GM19452 (cell line): Measurements from ENCODE around the gene ABR.
"Not testable (repeated sequence)": the region's sequence is repeated elsewhere in the genome, so short reads cannot be mapped to it uniquely, and the experiment has no call there.

Experiments used
- ATAC-seq: cut with Tn5 transposase; IDR thresholded peaks from one replicate; pipeline ENCODE4 v1.9.1; 2021; ENCODE audit not compliant: unreplicated experiment

Gene ABR

DNA sequence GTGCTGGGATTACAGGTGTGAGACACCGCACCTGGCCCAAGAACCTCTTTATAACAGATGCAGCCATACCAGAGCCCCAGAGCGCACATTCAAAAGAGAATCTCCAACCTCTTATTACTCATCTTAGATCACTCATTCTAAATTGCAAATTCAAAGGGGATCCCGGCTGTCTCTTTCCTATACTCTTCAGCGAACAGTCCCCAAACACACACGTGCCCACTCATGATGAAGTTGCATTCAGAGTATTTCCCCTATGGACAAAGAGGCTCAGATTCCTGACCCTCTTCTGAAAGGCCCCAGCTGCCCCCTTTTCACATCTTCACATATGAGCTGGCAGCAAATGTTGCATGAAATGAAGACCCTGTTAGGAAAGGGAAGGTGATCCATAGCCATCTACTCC lies 22.5 kb upstream of the ABR start:
- ATAC-seq = no peak

DNA sequence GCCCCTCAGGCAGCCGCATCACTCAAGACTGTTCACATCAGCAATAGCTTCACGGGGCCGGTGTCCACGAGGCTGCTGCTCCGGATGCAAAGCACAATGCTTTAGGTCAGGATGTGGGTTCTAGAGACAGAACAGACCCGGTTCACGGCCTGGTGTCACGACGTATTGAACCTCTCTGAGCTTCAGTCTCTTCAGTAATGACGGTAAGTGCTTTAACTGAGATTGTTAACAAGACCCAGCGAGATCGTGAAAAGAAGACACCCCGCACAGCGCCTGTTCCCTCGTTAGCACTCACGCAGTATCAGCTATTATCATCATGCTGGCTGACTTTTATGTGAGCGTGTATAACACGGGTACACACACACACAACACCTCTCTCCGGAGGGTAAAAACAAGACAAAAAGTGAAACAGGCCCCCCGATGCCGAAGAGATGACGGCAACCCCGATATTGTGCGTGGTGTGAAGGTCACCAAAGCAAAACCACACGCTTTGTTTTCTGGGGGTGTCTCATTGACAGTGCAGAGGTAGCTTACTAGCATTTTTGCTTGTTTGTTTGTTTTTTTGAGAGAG lies 21.4 kb upstream of the ABR start:
- no peak for ATAC-seq

GRCh38 chr17:1199271-1199743 lies 19.5 kb upstream of the ABR start:
- ATAC-seq = not testable (repeated sequence)

GRCh38 chr17:1197781-1198490 lies 18.2 kb upstream of the ABR start:
- peak; percentile 59 for ATAC-seq

DNA sequence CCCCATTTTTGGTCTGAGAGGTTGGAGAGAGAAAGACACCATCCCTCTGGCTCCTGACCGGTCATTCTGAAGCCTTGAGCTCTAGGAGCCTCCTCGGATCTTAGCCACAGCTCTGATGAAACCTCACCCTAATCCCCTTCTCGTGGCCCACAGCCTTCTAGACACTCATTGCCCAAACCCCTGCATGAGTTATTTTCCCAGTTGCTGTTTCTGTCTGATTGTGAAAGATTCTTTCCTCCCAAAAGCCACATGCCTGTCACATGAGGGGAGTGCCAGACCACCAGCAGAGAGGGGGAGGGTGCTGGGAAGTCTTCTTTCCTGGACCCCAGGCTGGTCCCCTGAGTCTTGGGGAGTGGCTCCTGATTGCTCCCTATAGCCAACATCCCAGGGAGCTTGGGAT lies 17.6 kb upstream of the ABR start:
- peak; percentile 6 for ATAC-seq

DNA sequence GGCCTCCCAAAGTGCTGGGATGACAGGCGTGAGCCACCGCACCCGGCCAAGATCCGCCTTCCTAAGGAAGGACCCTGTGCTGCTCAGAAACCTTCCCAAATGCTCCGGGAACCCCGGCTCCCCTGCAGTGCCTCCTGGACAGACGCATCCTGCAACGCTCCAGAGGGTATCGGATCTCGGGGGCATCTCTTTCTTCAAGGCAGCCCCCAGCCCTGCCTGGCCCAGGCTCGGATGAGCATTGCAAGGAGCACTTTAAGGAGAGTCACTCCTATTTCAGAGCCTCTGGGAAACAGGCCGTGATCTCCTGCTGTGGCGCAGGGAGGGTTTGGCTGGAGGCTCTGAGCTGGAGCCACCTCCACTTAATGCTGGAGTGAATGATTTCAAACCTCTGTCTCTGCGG lies 17.2 kb upstream of the ABR start:
- ATAC-seq = no peak

DNA sequence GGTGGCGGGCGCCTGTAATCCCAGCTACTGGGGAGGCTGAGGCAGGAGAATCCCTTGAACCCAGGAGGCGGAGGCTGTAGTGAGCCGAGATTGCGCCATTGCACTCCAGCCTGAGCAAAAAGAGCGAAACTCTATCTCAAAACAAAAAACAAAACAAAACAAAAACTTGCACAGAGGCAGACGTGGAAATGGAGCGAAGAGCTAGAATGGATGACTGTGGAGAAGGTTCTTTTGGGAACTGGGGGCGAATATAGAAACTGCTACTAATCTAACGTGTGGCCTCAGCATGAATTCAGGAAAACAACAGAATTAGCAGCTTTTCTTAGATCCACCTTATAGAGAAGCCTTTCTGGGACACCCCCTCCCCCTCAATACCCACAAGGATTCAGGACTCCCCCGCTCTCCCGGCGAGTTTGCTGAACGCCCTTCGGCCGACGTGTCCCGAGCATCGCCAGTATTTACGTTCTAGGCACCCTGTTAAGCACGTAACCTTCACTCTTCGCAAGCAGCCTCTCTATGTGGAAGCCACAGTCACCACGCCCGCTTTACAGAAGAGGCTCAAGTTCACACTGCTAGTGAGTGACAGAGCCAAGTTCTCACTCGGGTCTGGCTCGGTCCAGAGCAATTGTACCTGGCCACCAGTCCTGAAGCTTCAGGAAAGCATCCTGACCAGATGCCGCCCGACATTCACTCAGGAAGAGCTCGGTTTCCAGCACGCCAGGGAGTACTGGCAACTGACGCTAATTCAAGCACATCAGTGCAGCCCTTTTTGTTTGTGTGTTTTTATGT lies 13.3 kb upstream of the ABR start:
- no peak for ATAC-seq

DNA sequence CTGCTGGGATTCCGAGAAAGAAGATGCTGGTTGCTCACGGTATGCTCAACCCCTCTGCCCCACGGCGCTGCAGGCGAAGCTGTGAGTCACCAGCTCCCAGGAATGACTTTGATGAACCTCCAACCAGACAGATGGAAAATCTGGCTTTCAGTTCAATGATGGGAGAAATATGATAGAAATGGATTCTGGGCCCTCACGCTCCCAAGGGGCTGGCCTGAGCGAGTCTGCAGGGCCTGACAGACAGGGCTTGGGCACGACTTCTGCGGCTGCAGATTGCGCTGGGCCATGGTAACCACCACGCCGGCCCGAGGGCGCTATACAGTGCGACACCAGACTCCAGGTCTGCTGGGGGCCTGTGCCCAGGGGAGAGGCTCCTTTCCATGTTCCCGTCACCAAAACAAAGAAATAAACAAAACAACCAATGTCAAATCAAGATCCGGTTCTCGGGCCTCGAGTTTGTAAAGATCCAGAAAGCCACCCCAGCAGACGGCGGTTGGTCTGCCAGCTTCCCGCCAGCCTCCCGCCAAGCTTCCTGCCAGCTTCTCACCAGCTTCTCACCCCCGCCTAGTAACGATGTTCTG lies 11.1 kb upstream of the ABR start:
- ATAC-seq = no peak

GRCh38 chr17:1188812-1189504 lies 9.2 kb upstream of the ABR start:
- ATAC-seq = no peak

GRCh38 chr17:1186923-1187771 lies 7.4 kb upstream of the ABR start:
- no peak for ATAC-seq

GRCh38 chr17:1186214-1186820 lies 6.5 kb upstream of the ABR start:
- no peak for ATAC-seq

DNA sequence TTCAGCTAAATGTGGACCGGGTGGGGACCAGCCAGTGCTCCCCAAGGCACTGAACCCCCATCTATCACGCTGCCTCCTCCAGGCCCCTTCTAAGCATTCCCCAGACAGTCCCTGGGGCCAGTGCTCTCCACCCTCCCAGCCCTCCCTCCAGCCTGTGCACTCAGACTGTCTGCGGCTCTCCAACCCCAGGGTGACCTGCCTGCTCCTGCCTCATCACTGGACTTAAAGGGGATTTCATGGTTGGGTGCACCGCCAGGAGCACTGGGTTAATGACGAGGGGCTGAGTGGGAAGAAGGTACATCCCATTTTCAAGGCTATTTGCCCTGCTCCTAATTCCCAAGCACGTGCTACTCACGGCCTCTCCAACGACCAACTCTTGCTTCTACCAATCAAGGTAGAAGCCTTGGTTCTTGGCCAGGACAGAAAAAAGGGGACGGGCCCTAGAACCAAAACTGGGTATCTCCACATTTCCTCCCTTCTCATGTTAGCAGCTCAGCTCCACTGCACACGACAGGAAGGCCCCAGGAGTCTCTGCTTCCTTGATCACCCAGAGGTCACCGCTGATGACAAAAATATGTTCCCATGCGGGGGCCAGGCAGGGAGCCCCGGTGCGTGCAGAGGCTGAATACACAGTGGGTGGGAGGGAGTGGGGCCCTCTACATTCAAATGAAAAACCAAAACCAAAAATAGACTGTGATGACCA lies 3.5 kb upstream of the ABR start:
- ATAC-seq = peak; percentile 48

- ATAC-seq = no peak
Measured at GRCh38 chr17:1182811-1183170, 3.0 kb upstream of the ABR start.

DNA sequence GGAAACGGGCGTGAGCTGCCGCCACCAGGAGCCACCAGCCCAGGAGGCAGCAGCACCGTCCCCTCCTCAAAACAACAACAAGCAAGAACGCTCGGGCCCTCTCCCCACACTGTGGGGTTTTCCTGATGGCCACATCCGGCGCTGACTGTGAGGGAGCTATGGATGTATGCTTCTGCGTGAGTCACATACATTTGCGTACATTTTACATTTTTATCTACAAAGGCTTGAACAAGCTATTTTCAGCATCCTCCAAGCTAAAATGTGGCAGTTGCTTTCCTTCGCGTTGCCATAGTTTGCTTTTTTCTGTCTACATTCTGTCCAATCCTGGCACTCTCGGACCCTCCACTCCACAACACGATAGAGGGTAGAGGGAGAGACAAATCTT lies 2.0 kb upstream of the ABR start:
- no peak for ATAC-seq

DNA sequence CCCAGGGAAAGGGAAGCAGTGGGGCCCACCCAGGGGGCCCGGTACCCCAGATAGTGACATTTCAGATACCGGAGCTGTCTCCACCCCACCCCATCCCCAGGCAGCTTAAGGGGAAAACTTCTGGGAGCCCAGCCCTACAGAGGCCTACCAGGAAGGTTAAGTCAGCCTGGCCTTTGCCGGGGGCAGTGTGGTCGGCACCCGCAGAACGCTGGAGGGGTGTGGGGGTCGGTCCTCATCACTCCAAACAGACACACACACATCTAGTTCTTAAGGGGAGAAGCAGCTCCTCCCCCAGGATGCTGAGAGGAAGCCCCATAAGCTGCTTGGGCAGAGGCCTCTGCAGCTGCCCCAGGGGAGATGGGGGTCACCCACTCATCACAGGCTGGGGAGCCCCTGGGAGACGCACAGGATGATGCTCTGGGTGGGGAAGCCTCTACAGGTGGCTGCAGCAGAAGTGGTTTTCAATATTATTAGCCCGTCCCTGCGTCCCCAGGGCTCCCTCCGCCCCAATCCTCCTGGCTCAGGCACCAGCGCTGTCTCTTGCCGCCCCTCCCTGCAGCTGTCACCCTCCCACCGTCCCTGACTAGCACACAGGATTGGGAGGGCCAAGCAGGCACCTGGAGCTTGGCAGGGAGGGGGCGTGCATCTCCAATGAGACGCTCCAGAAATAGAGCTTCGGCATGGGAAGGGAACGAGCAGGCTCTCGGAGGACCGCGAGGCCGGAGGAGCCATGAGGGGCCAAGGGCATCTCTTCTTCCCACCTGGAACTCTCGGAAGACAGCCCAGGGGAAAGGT lies 1.4 kb upstream of the ABR start:
- ATAC-seq = no peak

- ATAC-seq = no peak
Measured at GRCh38 chr17:1179112-1179817, 516 bp downstream of the ABR start.

- ATAC-seq = no peak
Measured at GRCh38 chr17:1177016-1177700, 2.6 kb downstream of the ABR start.
